ENCODE results near the gene IP6K3. TPM values are rescaled to one million over a fixed set of nuclear protein-coding genes. Genes with fewer than 3 reads are reported as not detected.

Gene IP6K3
- polyA plus RNA-seq, 1 of the 3 experiments (the other 2 are of a cell fraction): 0.21 TPM

- peaks cover 9% of the 10 kb centered on the region; the same call in 1 of the 2 replicates for H3K79me2 ChIP-seq (ENCODE audit: insufficient read depth)
- no peaks in the 10 kb centered on the region for H3K27me3 ChIP-seq (ENCODE audit: insufficient read depth)
- no peaks in the 10 kb centered on the region for H3K9me3 ChIP-seq
- peaks cover 0 to 6% of the 10 kb centered on the region in 2 experiments; a peak in 1 of 4 replicates for H3K4me1 ChIP-seq (ENCODE audit: control insufficient read depth in 1 of 2, insufficient read depth in 2 of 2, low read depth in 1 of 2, low read length in 1 of 2)
- no peak overlapping the region for H3K27ac ChIP-seq (ENCODE audit: low read depth in 2 of 2, low read length in 1 of 2)
- H3K9me2 ChIP-seq: no peaks in the 10 kb centered on the region
- H4K20me1 ChIP-seq (ENCODE audit: insufficient read depth): no peaks in the 10 kb centered on the region
- H3K9ac ChIP-seq: no peak overlapping the region
- POLR2A ChIA-PET: interaction anchor here (1.2 kb wide), 1 partner anchor 97 kb away, joined by 3 read pairs; no protein-coding TSS in a partner anchor
- H3K4me2 ChIP-seq: no peak overlapping the region
- DNase-seq: no peak
- no peak for TF ChIP-seq MAX (IDR thresholded peaks at IDR 0.05; ENCODE audit: low read depth)
- TF ChIP-seq USF1 (IDR thresholded peaks at IDR 0.05; ENCODE audit: borderline replicate concordance, low read depth): no peak
- no peak for TF ChIP-seq MEF2A (IDR thresholded peaks at IDR 0.05; ENCODE audit: borderline replicate concordance, low read depth)
- no peak for TF ChIP-seq NFIC (IDR thresholded peaks at IDR 0.05; ENCODE audit: borderline replicate concordance)
- TF ChIP-seq TAF1 (IDR thresholded peaks at IDR 0.05; ENCODE audit: borderline replicate concordance, low read depth, low read length): no peak
- no peak for TF ChIP-seq TCF12 (IDR thresholded peaks at IDR 0.05)
- no peak for TF ChIP-seq CTCF (IDR thresholded peaks at IDR 0.05)
- no peak for TF ChIP-seq IRF3 (IDR thresholded peaks at IDR 0.05; ENCODE audit: low read depth, low read length)
- no peak for TF ChIP-seq RCOR1 (IDR thresholded peaks at IDR 0.05; ENCODE audit: low read length)
- TF ChIP-seq PBX3 (IDR thresholded peaks at IDR 0.05): no peak
- H3K4me3 ChIP-seq (ENCODE audit: low read depth in 2 of 2, low read length in 1 of 2): no peak overlapping the region
- 87% methylated on average over 10 of the region's 11 CpGs for WGBS (ENCODE audit: low lambda C conversion rate)
- H2AFZ ChIP-seq (ENCODE audit: low read depth): no peak overlapping the region
- H3F3A ChIP-seq (replicated peaks; ENCODE audit: insufficient read depth): peaks cover 4% of the 10 kb centered on the region
- H3K36me3 ChIP-seq (replicated peaks in 1 of 2; ENCODE audit: control insufficient read depth in 1 of 2, insufficient read depth in 2 of 2, low read length in 1 of 2): peaks cover 7 to 44% of the 10 kb centered on the region in 2 experiments
- CTCF ChIA-PET: interaction anchor here (0.6 to 9.7 kb wide), 3 partner anchors 33 to 315 kb away, joined by 3 to 188 read pairs (median 3); no protein-coding TSS in a partner anchor
Observed at GRCh38 chr6:33704215-33705066, 42.3 kb downstream of the IP6K3 start.

Measured in SK-N-SH (cell line).